Astrocyte of the cerebellum (primary cell): ENCODE results near the gene TTLL8.

Source experiments
- DNase-seq: peaks from one replicate; pipeline ENCODE4 v3.0.0-alpha.2; 2011; ENCODE audit warnings: low read depth
- H3K4me3 ChIP-seq: 2 replicates; pipeline ENCODE4 v1.5.1; 2011; ENCODE audit warnings: mild to moderate bottlenecking, low read depth, low read length, moderate library complexity
- in situ Hi-C: cut with HindIII; loops from 2 replicates; pipeline ENCODE4 v1.10.0; 2017; ENCODE audit warnings: low sequenced_read_pairs
- TF ChIP-seq, protein P1 (sequence below): IDR thresholded peaks from 2 replicates; pipeline ENCODE4 v1.5.1; 2012; ENCODE audit warnings: low read length, low read depth, moderate library complexity, mild to moderate bottlenecking; ENCODE audit errors: missing control alignments

Gene TTLL8

DNA sequence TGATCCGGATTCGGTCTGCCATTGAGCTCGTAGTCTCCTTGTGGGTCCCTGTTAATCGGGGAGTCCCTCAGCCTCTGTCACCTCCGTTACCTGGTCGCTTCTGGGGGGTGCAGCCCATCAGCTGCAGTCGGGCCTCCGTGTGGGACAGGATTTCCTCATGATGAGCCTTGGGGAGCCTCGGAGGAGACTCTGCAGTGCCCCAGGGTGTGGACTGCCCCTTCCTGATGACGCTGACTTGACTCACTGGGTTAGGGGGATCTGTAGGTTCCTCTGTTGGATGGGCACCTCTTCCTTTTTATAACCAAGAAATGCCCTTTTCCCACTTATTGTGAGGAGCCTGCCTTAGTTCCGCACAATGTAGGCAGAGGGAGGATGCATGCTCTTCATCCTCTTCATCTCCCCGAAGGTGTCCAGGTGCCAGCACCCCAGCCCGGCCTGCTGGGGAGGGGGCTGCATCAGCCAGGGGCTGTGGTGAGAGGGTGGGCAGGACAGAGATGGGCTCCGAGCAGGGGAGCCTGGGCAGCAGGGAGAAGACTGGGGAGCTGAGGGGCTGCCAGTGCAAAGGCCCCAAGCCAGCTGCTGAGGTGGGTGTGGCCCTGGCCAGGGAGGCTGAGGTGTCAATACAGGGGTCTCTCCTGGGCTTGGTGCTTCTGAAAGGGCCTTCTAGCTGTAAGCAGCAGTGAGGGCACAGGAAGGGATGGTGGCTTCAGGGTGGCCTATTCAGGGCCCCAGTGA lies 13.5 kb upstream of the TTLL8 start:
- in situ Hi-C loops = no loop called here
- H3K4me3 ChIP-seq = no peak overlapping the region
- DNase-seq = no peak
- TF ChIP-seq, protein P1, sequence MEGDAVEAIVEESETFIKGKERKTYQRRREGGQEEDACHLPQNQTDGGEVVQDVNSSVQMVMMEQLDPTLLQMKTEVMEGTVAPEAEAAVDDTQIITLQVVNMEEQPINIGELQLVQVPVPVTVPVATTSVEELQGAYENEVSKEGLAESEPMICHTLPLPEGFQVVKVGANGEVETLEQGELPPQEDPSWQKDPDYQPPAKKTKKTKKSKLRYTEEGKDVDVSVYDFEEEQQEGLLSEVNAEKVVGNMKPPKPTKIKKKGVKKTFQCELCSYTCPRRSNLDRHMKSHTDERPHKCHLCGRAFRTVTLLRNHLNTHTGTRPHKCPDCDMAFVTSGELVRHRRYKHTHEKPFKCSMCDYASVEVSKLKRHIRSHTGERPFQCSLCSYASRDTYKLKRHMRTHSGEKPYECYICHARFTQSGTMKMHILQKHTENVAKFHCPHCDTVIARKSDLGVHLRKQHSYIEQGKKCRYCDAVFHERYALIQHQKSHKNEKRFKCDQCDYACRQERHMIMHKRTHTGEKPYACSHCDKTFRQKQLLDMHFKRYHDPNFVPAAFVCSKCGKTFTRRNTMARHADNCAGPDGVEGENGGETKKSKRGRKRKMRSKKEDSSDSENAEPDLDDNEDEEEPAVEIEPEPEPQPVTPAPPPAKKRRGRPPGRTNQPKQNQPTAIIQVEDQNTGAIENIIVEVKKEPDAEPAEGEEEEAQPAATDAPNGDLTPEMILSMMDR = no peak

- in situ Hi-C loops = no loop called here
- no peak overlapping the region for H3K4me3 ChIP-seq
- TF ChIP-seq, protein P1 = no peak
- DNase-seq = no peak
These were observed 12.3 kb upstream of the TTLL8 start for GRCh38 chr22:50070366-50070765.

DNA sequence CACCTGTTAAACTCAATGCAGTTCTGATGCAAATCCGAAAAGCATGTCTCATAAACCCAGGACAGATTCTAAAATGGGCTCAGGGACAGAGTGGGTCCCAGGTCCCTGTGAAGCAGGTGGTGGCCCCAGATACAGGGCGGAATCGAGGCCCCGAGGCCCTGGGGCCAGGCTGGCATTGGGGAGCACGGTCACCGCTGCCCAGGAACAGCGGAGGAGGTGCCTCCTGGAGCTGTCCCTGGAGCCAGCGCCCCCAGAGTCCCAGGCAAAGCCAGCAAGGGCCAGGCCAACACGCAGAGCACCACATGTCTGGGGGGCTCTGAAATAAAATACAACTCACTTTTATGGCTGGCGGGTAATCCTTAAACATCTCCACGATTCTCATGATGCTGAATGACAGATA lies 10.0 kb upstream of the TTLL8 start:
- in situ Hi-C loops = no loop called here
- H3K4me3 ChIP-seq = no peak overlapping the region
- no peak for DNase-seq
- TF ChIP-seq, protein P1 = no peak

GRCh38 chr22:50067244-50067643 lies 9.1 kb upstream of the TTLL8 start:
- in situ Hi-C loops = no loop called here
- DNase-seq = no peak
- H3K4me3 ChIP-seq = no peak overlapping the region
- TF ChIP-seq, protein P1 = no peak

- in situ Hi-C loops = no loop called here
- DNase-seq = no peak
- no peak overlapping the region for H3K4me3 ChIP-seq
- TF ChIP-seq, protein P1 = no peak
These were observed 6.4 kb upstream of the TTLL8 start for GRCh38 chr22:50064453-50064852.

DNA sequence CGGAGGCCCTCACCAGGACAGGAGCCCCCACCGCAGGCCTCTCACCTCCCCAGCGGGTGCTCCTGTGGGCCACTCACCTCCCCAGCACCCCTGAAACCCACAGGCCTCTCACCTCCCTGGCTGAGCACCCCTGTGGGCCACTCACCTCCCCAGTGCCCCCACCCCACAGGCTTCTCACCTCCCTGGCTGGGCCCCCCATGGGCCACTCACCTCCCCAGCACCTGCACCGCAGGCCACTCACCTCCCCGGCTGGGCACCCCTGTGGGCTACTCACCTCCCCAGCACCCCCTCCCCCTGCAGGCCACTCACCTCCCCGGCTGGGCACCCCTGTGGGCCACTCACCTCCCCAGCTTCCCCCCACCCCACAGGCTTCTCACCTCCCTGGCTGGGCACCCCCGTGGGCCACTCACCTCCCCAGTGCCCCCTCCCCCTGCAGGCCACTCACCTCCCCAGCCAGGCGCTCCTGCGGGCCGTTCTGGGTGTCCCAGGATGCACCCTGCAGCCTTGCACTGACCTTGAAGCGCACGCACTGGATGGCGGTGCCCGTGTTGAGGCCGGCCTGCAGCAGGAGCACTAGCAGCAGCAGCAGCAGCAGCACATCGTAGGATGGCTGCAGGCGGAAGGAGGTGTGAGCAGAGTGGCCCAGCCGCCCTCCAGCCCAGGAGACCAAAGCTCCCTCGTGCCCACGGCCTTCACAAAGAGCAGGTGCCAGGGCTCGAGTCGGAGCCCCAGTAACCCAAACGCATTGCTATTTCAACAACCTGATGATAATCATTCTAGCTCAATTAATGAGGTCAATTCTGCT lies 5.7 kb upstream of the TTLL8 start:
- TF ChIP-seq, protein P1 = no peak
- DNase-seq = no peak
- H3K4me3 ChIP-seq = no peak overlapping the region
- in situ Hi-C loops = no loop called here
